Neural cell (in vitro differentiated cells): ENCODE results near the gene CNN1. TPM values are rescaled to one million over a fixed set of nuclear protein-coding genes. Genes with fewer than 3 reads are reported as not detected.
"Not testable (repeated sequence)": the region's sequence is repeated elsewhere in the genome, so short reads cannot be mapped to it uniquely, and the experiment has no call there.

Experiments used
- H2AFZ ChIP-seq: fragments of 200-600, 300-800 bp; sonication (generic), shearing (Covaris generic); 2 replicates; pipeline ENCODE4 v1.6.0; 2014; ENCODE audit warnings: low read depth, mild to moderate bottlenecking, antibody characterized with exemption, low read length, moderate library complexity
- H3F3A ChIP-seq: fragments of 200-600 bp; shearing (Covaris generic); 2 replicates; pipeline ENCODE4 v1.6.1; 2016; ENCODE audit warnings: mild to moderate bottlenecking, moderate library complexity, mixed read lengths, antibody characterized with exemption, low read length; ENCODE audit not compliant: insufficient read depth, poor library complexity, severe bottlenecking
- H3K27ac ChIP-seq: fragments of 200-600, 300-800 bp; sonication (generic), shearing (Covaris generic); 2 replicates; pipeline ENCODE4 v1.5.1; 2014; ENCODE audit warnings: mild to moderate bottlenecking, low read length, moderate library complexity
- H3K27me3 ChIP-seq: fragments of 300-800, 200-600 bp; sonication (generic), shearing (Covaris generic); 2 replicates; pipeline ENCODE4 v1.6.0; 2014; ENCODE audit warnings: mild to moderate bottlenecking, low read depth, low read length, moderate library complexity; ENCODE audit not compliant: insufficient read depth
- H3K36me3 ChIP-seq: fragments of 300-800, 200-600 bp; sonication (generic), shearing (Covaris generic); 2 replicates; pipeline ENCODE4 v1.5.1; 2014; ENCODE audit warnings: mild to moderate bottlenecking, antibody characterized with exemption, low read length, moderate library complexity; ENCODE audit not compliant: insufficient read depth
- H3K4me2 ChIP-seq: fragments of 300-800, 200-600 bp; sonication (generic), shearing (Covaris generic); 2 replicates; pipeline ENCODE4 v1.6.0; 2014; ENCODE audit warnings: mild to moderate bottlenecking, low read length
- H3K4me3 ChIP-seq: fragments of 300-800, 200-600 bp; sonication (generic), shearing (Covaris generic); 2 replicates; pipeline ENCODE4 v1.5.1; 2014; ENCODE audit warnings: mild to moderate bottlenecking, low read length, moderate library complexity
- H3K79me2 ChIP-seq: fragments of 200-600 bp; shearing (Covaris generic); replicated peaks from 2 replicates; pipeline ENCODE4 v1.6.0; 2014; ENCODE audit warnings: mild to moderate bottlenecking, low read length, moderate library complexity; ENCODE audit not compliant: insufficient read depth
- H3K9ac ChIP-seq: fragments of 300-800, 200-600 bp; sonication (generic), shearing (Covaris generic); 2 replicates; pipeline ENCODE4 v1.6.1; 2016; ENCODE audit warnings: mild to moderate bottlenecking, low read length, mixed read lengths
- H3K9me2 ChIP-seq: fragments of 200-600 bp; shearing (Covaris generic); 2 replicates; pipeline ENCODE4 v1.6.1; 2016; ENCODE audit warnings: mild to moderate bottlenecking, low read length, mixed read lengths; ENCODE audit not compliant: insufficient read depth
- H3K9me3 ChIP-seq: fragments of 200-600, 300-800 bp; sonication (generic), shearing (Covaris generic); 2 replicates; pipeline ENCODE4 v1.6.1; 2016; ENCODE audit warnings: mild to moderate bottlenecking, mixed run types, low read length, moderate library complexity, mixed read lengths
- H4K20me1 ChIP-seq: fragments of 200-600 bp; shearing (Covaris generic); 2 replicates; pipeline ENCODE4 v1.6.1; 2016; ENCODE audit warnings: mild to moderate bottlenecking, mixed run types; ENCODE audit not compliant: insufficient read depth
- CTCF ChIP-seq: fragments of 450-650 bp; IDR thresholded peaks from 2 replicates; pipeline ENCODE4 v1.5.1; 2014; ENCODE audit warnings: antibody characterized with exemption, mild to moderate bottlenecking, moderate library complexity; ENCODE audit not compliant: poor library complexity, severe bottlenecking
- EZH2 ChIP-seq: fragments of 200-600, 300-800 bp; shearing (Covaris generic), sonication (generic); IDR thresholded peaks from 2 replicates; pipeline ENCODE4 v1.6.1; 2014; ENCODE audit warnings: antibody characterized with exemption, low read length, borderline replicate concordance, mild to moderate bottlenecking; ENCODE audit not compliant: insufficient read depth, poor library complexity, severe bottlenecking
- polyA plus RNA-seq: library from polyadenylated mRNA; depleted of rRNA; stranded (reverse); fragments of >200 nt; gene quantifications from 2 replicates; pipeline ENCODE4 v1.2.3, GENCODE V29; 2014
- TF ChIP-seq, protein P1 (sequence below): IDR thresholded peaks from 2 replicates; pipeline ENCODE4 v1.6.1; 2012; ENCODE audit warnings: borderline replicate concordance

The CNN1 gene
- polyA plus RNA-seq, 1 donor from 2014 or later: not detected

DNA sequence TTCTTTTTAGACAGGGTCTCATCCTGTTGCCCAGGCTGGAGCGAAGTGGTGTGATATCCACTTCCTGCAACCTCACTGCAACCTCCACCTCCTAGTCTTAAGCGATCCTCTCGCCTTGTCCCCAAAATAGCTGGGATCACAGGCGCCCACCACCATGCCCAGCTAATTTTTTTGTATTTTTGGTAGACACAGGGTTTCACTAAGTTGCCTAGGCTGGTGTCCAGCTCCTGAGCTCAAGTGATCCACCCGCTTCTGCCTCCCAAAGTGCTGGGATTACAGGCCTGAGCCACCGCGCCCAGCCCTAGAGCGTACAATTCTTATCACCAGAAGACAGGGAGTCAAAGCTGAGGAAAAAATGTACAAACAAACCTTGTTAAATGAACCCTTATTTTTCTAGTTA lies 24.9 kb downstream of the CNN1 start:
- H3K9ac ChIP-seq: no peak overlapping the region
- no peak overlapping the region for H3K4me3 ChIP-seq
- no peaks in the 10 kb centered on the region for H3K36me3 ChIP-seq
- no peak overlapping the region for H2AFZ ChIP-seq
- no peaks in the 10 kb centered on the region for H3F3A ChIP-seq
- no peak overlapping the region for H3K27ac ChIP-seq
- no peak overlapping the region for H3K4me2 ChIP-seq
- TF ChIP-seq EZH2: no peak
- TF ChIP-seq, protein P1, sequence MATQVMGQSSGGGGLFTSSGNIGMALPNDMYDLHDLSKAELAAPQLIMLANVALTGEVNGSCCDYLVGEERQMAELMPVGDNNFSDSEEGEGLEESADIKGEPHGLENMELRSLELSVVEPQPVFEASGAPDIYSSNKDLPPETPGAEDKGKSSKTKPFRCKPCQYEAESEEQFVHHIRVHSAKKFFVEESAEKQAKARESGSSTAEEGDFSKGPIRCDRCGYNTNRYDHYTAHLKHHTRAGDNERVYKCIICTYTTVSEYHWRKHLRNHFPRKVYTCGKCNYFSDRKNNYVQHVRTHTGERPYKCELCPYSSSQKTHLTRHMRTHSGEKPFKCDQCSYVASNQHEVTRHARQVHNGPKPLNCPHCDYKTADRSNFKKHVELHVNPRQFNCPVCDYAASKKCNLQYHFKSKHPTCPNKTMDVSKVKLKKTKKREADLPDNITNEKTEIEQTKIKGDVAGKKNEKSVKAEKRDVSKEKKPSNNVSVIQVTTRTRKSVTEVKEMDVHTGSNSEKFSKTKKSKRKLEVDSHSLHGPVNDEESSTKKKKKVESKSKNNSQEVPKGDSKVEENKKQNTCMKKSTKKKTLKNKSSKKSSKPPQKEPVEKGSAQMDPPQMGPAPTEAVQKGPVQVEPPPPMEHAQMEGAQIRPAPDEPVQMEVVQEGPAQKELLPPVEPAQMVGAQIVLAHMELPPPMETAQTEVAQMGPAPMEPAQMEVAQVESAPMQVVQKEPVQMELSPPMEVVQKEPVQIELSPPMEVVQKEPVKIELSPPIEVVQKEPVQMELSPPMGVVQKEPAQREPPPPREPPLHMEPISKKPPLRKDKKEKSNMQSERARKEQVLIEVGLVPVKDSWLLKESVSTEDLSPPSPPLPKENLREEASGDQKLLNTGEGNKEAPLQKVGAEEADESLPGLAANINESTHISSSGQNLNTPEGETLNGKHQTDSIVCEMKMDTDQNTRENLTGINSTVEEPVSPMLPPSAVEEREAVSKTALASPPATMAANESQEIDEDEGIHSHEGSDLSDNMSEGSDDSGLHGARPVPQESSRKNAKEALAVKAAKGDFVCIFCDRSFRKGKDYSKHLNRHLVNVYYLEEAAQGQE: no peak
- H3K79me2 ChIP-seq: peaks cover 3% of the 10 kb centered on the region
- H3K27me3 ChIP-seq: no peaks in the 10 kb centered on the region
- H4K20me1 ChIP-seq: no peaks in the 10 kb centered on the region
- H3K9me3 ChIP-seq: no peaks in the 10 kb centered on the region
- no peaks in the 10 kb centered on the region for H3K9me2 ChIP-seq

GRCh38 chr19:11564082-11564807 lies 25.6 kb downstream of the CNN1 start:
- H3K9ac ChIP-seq, H2AFZ ChIP-seq, H3K79me2 ChIP-seq, H3K36me3 ChIP-seq, H3K9me2 ChIP-seq, H3F3A ChIP-seq, H4K20me1 ChIP-seq, H3K4me3 ChIP-seq, H3K27me3 ChIP-seq, H3K9me3 ChIP-seq, H3K4me2 ChIP-seq, H3K27ac ChIP-seq: not testable (repeated sequence)

DNA sequence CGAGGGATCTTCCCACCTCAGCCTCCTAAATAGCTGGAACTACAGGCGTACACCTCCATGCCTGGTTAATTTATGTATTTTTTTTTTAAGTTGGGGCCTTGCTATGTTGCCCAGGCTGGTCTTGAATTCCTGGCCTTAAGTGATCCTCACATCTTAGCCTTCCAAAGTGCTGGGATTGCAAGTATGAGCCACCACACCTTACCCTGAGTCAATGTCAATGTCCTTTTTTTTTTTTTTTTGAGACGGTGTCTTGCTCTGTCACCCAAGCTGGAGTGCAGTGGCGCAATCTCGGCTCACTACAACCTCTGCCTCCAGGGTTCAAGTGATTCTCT lies 27.0 kb downstream of the CNN1 start:
- H3F3A ChIP-seq, H3K9ac ChIP-seq, H4K20me1 ChIP-seq, H3K4me3 ChIP-seq, H3K79me2 ChIP-seq, H2AFZ ChIP-seq, H3K9me2 ChIP-seq, H3K9me3 ChIP-seq, H3K4me2 ChIP-seq, H3K36me3 ChIP-seq, H3K27ac ChIP-seq, H3K27me3 ChIP-seq: not testable (repeated sequence)

GRCh38 chr19:11566164-11566563 lies 27.5 kb downstream of the CNN1 start:
- H4K20me1 ChIP-seq: no peaks in the 10 kb centered on the region
- H3K36me3 ChIP-seq: no peaks in the 10 kb centered on the region
- H3K9me3 ChIP-seq: no peaks in the 10 kb centered on the region
- H3K79me2 ChIP-seq: no peaks in the 10 kb centered on the region
- H3K4me2 ChIP-seq: no peak overlapping the region
- no peak overlapping the region for H3K27ac ChIP-seq
- H3K9me2 ChIP-seq: no peaks in the 10 kb centered on the region
- no peak overlapping the region for H3K4me3 ChIP-seq
- H3K27me3 ChIP-seq: no peaks in the 10 kb centered on the region
- TF ChIP-seq CTCF: no peak
- H2AFZ ChIP-seq: no peak overlapping the region
- no peaks in the 10 kb centered on the region for H3F3A ChIP-seq
- no peak overlapping the region for H3K9ac ChIP-seq
